Right lobe of liver (tissue), 6 donors: ENCODE measurements around the gene ANKFN1. TPM values are rescaled to one million over a fixed set of nuclear protein-coding genes. Genes with fewer than 3 reads are reported as not detected.

Experiments used
- ATAC-seq, 4 donors: fragments of 200-7000 bp; cut with Tn5 transposase; one replicate each; pipeline ENCODE4 v1.9.1; 2020; ENCODE audit warnings: mild to moderate bottlenecking in 4 of 4, moderate library complexity in 4 of 4
- DNase-seq, 3 donors: peaks; one replicate each; pipeline ENCODE4 v3.0.0-alpha.2; 2020
- H3K27ac ChIP-seq, 3 donors: fragments of 200-600 bp; one replicate each; pipeline ENCODE4 v1.8.0; 2022
- H3K27me3 ChIP-seq, 2 donors: fragments of 200-600 bp; one replicate each; pipeline ENCODE4 v1.8.0; 2022
- H3K36me3 ChIP-seq, 4 donors: fragments of 200-600 bp; sonication (generic) in 1 of 4; one replicate each; pipeline versions ENCODE4 v1.5.1 to v1.8.0; 2017 to 2022; ENCODE audit warnings: control low read depth in 1 of 4
- H3K4me1 ChIP-seq, 4 donors: fragments of 200-600 bp; sonication (generic) in 1 of 4; one replicate each; pipeline versions ENCODE4 v1.5.1 to v1.8.0; 2017 to 2022; ENCODE audit warnings: control low read depth in 1 of 4
- H3K4me3 ChIP-seq, 3 donors: fragments of 200-600 bp; one replicate each; pipeline ENCODE4 v1.8.0; 2022
- H3K9me3 ChIP-seq, 4 donors: fragments of 200-600 bp; sonication (generic) in 1 of 4; one replicate each; pipeline versions ENCODE4 v1.5.1 to v1.8.0; 2017 to 2022; ENCODE audit warnings: control low read depth in 1 of 4
- POLR2A ChIP-seq: fragments of 450-650 bp; IDR thresholded peaks from one replicate; pipeline ENCODE4 v1.6.1; 2017; ENCODE audit warnings: antibody characterized with exemption, mild to moderate bottlenecking
- WGBS: methylation state at CpG from one replicate; pipeline ENCODE4 v1.1.6; 2018; ENCODE audit warnings: low coverage, low lambda C conversion rate; ENCODE audit not compliant: insufficient coverage; ENCODE audit errors: missing lambda C conversion rate; 5-methylcytosine and 5-hydroxymethylcytosine counted together
- intact Hi-C, 2 donors: fragments of 100-400 bp; cut with DNase I; formaldehyde crosslinking; loops; one replicate each; pipeline versions ENCODE4 v1.11.2 to v1.14.1; 2022
- total RNA-seq, 6 experiments: library from RNA; depleted of rRNA in 2 of 6; stranded (reverse); fragments of >200 nt in 2 of 6; fragmentation: NEBNext Ultra II Directional in 3 of 6; extraction: Animal tissue kit (Norgen Biotek cat#: 25700) in 3 of 6; gene quantifications; one replicate each; pipeline versions ENCODE4 v1.1.0 to v1.2.4, GENCODE V29; 2016 to 2023
- TF ChIP-seq, protein P1 (sequence below), 4 donors: fragments of 200-600 bp in 3 of 4; fragments of 450-650 bp in 1 of 4; IDR thresholded peaks; one replicate each; pipeline versions ENCODE4 v1.5.1 to v1.8.0; 2016 to 2022; ENCODE audit warnings: antibody characterized with exemption in 4 of 4, mild to moderate bottlenecking in 2 of 4
- donor health status: DM: no; HTN: yes; CAD: no.
- donor health status: DM: no; HTN: no; CAD: no.
- donor health status: DM: no; HTN: no; CAD: no.
- donor health status: DM: no; HTN: yes; CAD: no.
- donor health status: DM: no; HTN: yes; CAD: no.

The ANKFN1 gene
- total RNA-seq, 6 experiments from 2014 or later = 0.11 TPM; not detected in 5

DNA sequence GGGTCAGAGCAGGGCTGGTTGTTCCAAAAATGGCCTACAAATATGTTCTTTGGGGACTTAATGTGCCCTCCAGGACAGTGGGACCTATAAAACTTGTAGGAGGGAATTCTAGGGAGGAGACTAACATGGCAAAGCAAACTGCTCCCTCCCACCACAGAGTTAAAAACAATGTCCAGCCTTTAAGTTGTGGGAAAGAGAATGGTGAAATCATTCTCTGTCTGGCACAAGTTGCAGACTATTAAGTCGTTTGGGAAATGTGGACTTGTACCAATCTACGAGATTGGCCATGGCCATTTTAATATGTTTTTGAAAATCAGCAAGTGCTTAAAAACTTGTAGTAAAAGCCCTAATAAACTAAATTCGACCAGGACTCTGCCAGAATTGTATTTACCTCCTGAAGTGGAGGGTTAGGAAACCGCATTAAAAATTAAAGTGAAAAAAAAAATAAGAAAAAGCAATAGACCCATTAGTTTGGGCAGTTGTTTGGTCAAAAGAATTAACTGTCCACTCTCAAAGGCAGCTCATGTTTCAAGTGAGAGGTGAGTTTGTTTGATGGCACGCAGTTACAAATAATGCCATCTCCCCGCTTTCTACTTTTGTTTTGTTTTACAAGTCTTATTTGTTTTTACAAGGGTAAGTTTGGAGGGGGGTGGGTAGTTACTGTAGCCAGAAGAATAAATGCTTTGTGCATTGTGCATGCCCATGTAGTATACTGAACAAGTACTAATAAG lies 32.4 kb downstream of the ANKFN1 start:
- ATAC-seq = no peak
- no peaks in the 10 kb centered on the region for H3K4me1 ChIP-seq
- H3K4me3 ChIP-seq = no peak overlapping the region
- TF ChIP-seq POLR2A = no peak
- TF ChIP-seq, protein P1, sequence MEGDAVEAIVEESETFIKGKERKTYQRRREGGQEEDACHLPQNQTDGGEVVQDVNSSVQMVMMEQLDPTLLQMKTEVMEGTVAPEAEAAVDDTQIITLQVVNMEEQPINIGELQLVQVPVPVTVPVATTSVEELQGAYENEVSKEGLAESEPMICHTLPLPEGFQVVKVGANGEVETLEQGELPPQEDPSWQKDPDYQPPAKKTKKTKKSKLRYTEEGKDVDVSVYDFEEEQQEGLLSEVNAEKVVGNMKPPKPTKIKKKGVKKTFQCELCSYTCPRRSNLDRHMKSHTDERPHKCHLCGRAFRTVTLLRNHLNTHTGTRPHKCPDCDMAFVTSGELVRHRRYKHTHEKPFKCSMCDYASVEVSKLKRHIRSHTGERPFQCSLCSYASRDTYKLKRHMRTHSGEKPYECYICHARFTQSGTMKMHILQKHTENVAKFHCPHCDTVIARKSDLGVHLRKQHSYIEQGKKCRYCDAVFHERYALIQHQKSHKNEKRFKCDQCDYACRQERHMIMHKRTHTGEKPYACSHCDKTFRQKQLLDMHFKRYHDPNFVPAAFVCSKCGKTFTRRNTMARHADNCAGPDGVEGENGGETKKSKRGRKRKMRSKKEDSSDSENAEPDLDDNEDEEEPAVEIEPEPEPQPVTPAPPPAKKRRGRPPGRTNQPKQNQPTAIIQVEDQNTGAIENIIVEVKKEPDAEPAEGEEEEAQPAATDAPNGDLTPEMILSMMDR (IDR thresholded peaks at IDR 0.05) = no peak
- DNase-seq = no peak
- WGBS = 45% methylated on average over 6 of the region's 6 CpGs
- intact Hi-C loops = no loop called here
- no peaks in the 10 kb centered on the region for H3K9me3 ChIP-seq
- no peaks in the 10 kb centered on the region for H3K27me3 ChIP-seq
- no peak overlapping the region for H3K27ac ChIP-seq
- no peaks in the 10 kb centered on the region for H3K36me3 ChIP-seq

DNA sequence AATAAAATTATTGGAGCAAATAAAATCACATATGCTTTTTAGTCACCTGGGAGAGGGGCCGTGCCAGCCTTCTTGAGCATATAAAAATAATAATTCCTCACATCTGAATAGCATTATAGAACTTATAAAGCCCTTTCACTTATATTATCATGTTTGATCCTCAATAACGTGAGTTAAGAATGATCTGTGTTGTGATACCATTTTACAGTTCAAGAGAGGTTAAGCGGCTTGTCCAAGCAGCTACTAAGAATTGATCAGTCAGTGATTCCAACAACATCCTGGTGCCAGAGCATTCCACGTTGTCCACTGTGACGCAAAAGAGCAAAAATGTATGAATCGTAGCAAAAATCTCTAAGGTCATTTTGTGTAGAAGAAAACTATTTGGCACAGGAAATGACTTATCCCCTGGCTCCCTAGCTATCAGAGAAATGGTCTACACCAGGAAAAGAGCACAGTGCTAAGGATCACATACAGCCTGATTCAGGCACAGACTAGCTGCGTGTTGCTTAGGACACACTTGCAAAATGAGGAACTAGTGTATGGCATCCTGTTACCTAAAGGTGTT lies 33.0 kb downstream of the ANKFN1 start:
- no peaks in the 10 kb centered on the region for H3K36me3 ChIP-seq
- intact Hi-C loops = no loop called here
- no peak for DNase-seq
- WGBS = 52% methylated on average over 7 of the region's 7 CpGs
- H3K27ac ChIP-seq = no peak overlapping the region
- ATAC-seq = no peak
- no peak for TF ChIP-seq POLR2A
- TF ChIP-seq, protein P1 (IDR thresholded peaks at IDR 0.05) = no peak
- no peaks in the 10 kb centered on the region for H3K4me1 ChIP-seq
- no peaks in the 10 kb centered on the region for H3K27me3 ChIP-seq
- H3K9me3 ChIP-seq = no peaks in the 10 kb centered on the region
- no peak overlapping the region for H3K4me3 ChIP-seq

DNA sequence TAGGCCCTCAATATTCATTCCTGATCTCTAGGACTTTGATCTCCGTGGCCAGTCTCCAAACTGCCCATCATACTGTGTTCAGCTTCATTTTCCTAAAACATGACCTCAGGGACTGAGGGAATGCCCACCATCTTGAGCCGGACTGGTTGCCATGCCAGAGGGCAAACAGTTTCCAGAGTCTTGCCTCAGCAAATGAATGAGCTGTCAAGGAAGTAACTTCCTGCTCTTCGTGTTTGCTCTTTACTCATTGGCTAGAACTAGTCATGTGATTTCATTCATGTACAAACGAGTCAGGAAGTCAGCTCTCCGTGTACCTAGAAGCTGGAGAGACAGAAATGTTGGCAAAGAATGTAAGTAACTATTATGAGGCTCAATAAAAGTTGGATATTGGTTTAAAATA lies 50.2 kb downstream of the ANKFN1 start:
- H3K9me3 ChIP-seq = no peaks in the 10 kb centered on the region
- H3K36me3 ChIP-seq = no peaks in the 10 kb centered on the region
- H3K27ac ChIP-seq = no peak overlapping the region
- no peaks in the 10 kb centered on the region for H3K27me3 ChIP-seq
- intact Hi-C loops = no loop called here
- 33% methylated on average over 5 of the region's 5 CpGs for WGBS
- TF ChIP-seq, protein P1 (IDR thresholded peaks at IDR 0.05) = no peak
- no peak for TF ChIP-seq POLR2A
- no peak overlapping the region for H3K4me3 ChIP-seq
- DNase-seq (no peak), ATAC-seq (no peak)
- no peaks in the 10 kb centered on the region for H3K4me1 ChIP-seq

DNA sequence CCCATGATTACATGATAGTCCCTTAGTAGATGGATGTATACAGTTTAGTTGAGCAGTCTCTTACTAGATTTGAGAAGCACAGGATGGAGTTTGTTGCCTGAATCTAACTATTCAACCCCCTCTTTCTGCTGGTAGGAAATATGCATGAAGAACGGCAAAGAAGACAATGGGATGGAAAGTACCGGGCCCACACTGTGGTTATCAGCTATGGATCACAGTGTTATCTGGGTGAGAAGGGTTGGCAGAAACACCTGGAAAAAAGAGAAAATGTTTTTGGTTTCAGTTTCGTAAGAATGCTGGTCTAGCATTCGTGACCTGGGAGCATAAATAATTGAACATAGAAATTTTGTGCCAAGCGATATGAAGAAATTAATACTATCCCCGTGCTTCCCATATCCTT lies 53.1 kb downstream of the ANKFN1 start:
- Histone ChIP-seq H3K36me3 (no peaks in the 10 kb centered on the region), H3K4me3 (no peak overlapping the region), H3K27me3 (no peaks in the 10 kb centered on the region), H3K4me1 (no peaks in the 10 kb centered on the region), H3K27ac (no peak overlapping the region), H3K9me3 (no peaks in the 10 kb centered on the region)
- intact Hi-C loops = no loop called here
- no peak for TF ChIP-seq POLR2A
- TF ChIP-seq, protein P1 (IDR thresholded peaks at IDR 0.05) = no peak
- DNase-seq (no peak), ATAC-seq (no peak)
- WGBS = 47% methylated on average over 6 of the region's 6 CpGs
